ENCODE data around the gene SPINK1.
"Not testable (repeated sequence)": the region's sequence is repeated elsewhere in the genome, so short reads cannot be mapped to it uniquely, and the experiment has no call there.

Gene SPINK1, protein sequence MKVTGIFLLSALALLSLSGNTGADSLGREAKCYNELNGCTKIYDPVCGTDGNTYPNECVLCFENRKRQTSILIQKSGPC

DNA sequence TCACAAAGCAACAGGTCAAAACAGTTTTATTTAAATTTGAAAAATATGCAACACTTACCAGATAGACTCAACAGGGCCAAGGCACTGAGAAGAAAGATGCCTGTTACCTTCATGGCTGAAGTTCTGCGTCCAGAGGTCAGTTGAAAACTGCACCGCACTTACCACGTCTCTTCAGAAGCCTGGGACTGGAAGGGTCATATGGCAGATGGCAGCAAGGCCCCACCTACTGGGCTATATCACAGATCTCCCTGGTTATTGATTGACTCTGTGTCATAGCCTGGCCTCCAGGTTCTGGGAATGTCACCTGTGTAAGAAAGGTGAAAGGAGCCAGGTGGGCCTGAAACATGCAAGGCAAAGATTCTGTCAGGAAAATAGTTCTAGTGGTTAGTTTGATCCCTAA lies at the start of gene SPINK1:
SPINK1 (minus strand) TSS at position 207 of the 400 bp plus-strand sequence; CDS start at position 113, 94 bp downstream.
- no peak for DNase-seq

- no peak for DNase-seq
Measured at GRCh38 chr5:147880487-147880886, 49.0 kb upstream of the SPINK1 start.

- no peak for DNase-seq
Measured at GRCh38 chr5:147879784-147880183, 48.3 kb upstream of the SPINK1 start.

GRCh38 chr5:147878066-147878759 lies 46.7 kb upstream of the SPINK1 start, which contains the start of gene SCGB3A2:
Gene SCGB3A2 (plus strand): TSS chr5:147878711. CDS start chr5:147878804, 93 bp downstream.
- no peak for DNase-seq

GRCh38 chr5:147876626-147877025 lies 45.2 kb upstream of the SPINK1 start:
- no peak for DNase-seq

DNA sequence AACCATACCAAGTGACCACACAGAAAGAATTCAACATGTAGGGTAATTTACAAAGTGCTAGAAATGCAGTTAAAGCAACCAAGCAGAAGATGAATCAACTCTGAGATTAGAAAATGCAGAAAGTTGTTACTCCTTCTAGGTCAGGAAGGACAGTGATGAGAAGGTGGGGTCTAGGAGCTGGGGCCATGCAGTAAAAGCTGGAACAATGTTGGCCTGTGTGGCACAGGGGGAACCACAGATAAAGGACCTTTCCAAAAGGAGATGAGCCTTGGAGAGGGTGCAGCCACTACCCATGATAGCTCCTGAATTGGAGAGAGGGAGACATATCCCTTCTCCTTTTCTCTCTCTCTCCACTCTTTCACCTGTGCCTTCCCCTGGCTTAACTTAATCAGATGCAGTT lies 44.7 kb upstream of the SPINK1 start:
- no peak for DNase-seq

DNA sequence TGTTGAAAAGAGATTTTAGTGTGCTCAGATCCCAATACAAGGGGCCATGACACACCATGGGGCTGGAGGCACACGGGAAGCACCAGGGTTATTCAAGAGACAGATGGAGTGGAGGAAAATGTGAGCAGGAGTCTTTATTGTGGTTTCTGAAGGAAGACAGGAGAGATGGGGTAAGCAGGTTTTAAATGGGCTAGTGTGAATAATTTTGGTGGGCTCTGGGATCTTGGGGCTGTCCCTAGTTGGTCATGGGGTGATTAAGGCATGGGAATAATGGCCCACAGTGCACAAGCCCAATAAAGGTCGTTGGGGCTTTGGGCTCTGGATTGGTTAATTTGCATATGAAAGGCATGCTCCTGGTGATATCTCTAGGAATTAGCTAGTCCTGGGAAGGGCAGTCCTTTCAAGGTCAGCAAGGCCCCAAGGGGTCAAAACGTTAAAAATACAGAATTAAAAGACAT lies 43.5 kb upstream of the SPINK1 start:
- no peak for DNase-seq

GRCh38 chr5:147874118-147874875 lies 42.8 kb upstream of the SPINK1 start:
- not testable (repeated sequence) for DNase-seq

DNA sequence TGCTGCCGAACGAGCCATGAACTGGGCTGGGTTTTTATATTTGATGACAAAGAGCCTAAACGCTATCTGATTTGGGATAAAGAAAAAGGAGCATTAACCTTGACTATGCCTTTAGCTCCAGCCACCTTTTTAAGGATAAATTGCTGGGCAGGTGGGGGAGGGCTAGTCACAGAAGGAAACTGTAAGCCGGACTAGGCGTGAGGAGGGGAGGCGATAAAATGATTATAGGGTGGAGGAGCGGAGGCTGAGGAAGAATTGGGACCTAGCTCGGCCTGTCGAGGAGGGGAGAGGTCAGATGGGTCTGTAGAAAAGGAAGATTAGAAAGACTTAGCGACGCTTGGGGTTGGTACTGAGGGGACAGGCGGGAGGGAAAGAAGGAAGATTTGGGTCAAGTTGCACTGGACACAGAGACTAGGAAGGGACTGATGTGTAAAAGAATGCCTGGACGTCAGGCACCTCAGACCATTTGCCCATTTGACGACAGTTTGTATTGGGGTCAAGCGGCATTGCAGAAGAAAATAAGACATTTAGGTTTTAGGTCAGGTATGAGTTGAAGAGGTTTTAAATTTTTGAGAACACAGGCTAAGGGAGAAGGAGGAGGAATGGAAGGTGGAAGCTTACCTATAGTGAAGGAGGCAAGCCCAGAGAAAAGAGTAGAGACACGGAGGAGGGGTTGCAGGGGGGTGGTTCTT lies 41.4 kb upstream of the SPINK1 start:
- DNase-seq: not testable (repeated sequence)

- not testable (repeated sequence) for DNase-seq
Measured at GRCh38 chr5:147871980-147872549, 40.6 kb upstream of the SPINK1 start.

- not testable (repeated sequence) for DNase-seq
Measured at GRCh38 chr5:147869892-147870291, 38.4 kb upstream of the SPINK1 start.

GRCh38 chr5:147869112-147869511 lies 37.6 kb upstream of the SPINK1 start:
- peak; percentile 17 for DNase-seq

GRCh38 chr5:147863454-147864158 lies 32.1 kb upstream of the SPINK1 start:
- DNase-seq: no peak

DNA sequence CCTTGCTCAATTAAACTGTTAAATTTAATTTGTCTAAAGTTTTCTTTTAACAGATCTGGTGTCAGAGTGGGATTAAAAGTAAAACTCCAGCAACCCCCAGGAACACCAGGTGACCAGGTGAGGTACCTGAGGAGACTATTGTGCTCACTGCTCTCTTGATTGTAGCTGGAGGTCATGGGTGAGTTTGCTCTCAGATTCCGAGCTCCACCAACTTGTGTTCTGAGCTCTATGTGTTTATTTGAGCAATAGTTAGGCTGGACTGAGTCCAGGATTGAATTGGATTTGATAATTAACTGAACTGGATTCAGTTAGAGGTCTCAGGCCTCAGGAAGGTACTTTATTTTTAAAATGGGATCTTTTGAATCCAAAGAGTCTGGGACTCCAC lies 29.2 kb upstream of the SPINK1 start:
- DNase-seq: no peak

DNA sequence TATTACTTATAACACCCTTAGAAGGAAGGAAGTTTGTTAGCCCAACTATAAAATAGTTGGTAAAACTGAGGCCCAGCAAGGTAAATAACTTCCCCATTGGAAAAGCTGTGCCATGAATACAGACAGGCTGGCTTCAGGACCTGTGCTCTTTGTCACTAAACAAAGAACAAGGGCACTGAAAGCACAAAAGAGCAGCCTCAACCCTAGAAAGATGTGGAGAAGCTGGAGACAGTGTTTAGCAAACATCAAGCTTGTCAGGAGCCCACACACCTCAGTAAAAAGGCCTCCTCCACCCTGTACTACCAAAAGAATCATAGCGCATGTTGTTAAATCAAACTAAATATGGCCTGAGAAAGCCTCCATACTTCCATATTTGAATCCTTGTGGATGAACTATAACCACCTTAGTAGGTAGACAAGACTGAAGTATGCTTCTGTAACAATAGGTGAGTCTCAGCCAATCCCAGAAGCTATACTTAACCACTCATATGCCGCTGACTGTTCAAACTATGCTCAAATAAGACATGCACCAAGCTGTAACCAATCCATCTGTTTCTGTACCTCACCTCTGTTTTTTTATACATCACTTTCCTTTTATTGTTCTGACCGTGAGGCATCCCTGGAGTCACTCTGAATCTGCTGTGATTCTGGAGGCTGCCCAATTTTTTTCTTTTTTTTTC lies 28.6 kb upstream of the SPINK1 start:
- no peak for DNase-seq

DNA sequence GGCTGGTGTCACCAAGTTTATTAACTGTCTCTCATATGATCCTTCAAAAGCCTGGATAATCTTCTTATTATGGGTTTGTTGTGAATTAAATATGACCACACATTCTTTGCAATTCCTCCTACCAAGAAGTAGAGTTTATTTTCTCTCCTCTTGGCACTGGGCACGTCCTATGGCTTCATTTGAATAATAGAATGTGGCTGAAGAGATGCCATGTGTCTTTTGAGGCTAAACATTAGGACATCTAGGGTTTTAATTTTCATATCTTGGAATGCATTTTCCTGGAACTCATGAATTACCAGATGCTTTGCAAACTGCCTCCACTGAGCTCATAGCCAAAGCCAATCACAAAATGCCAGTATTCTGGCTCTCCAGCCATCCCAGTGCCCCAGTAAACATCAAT lies 27.1 kb upstream of the SPINK1 start:
- no peak for DNase-seq

DNA sequence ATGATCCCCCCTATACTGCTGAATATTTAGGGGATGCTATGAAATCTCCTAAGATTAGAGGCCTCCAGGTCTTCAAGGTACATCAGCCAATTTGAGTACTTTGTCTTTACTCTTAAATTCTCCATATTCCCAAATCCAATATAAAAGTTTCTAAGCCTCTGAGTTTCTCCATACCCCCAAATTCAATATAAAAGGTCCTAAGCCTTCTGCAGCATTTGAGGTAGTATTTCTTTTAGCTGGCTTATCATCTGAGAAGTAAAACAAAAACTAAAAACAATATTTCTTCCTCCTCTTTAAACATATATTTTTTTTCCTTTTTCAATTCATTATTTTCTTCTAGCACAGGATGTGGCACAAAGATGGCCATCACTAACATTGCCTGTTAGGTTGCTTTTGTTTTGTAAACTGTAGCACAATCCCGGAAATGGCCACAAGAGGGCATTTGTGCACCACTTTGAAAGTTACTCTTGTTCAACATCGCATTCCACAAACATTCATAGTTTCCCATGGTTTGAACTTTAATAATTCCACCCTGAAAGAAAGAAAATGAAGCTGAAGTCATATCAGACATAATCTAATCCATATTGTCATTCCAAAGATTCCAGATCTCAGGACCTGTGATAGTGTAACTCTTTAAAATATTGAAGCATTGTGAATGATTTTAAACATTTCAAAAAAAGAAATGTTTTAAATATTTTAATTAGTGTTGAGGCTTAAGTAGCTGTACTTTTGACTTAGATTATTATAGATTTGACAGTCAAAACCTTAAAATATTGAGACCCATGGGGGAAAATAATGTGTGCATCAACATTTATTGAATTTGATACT lies 26.0 kb upstream of the SPINK1 start:
- peak; percentile 67 for DNase-seq

DNA sequence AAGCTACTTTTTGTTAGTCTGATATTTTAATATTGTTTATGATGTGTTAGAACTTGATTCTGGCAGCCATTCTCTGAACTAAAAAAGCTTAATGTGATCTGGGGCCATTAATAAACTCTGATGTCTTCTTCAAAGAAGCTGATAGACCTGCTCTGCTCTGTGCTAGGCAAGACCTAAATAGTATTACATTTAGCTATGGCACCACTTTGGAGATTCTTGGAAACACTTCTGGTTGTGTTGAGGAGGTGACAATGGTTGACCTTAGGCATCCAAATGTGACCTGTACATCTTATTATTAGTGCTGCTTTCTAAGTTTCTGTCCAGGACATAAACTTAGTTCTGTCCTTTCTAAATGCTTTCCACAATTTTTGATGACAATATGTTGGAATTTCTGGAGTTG lies 25.3 kb upstream of the SPINK1 start:
- no peak for DNase-seq

DNA sequence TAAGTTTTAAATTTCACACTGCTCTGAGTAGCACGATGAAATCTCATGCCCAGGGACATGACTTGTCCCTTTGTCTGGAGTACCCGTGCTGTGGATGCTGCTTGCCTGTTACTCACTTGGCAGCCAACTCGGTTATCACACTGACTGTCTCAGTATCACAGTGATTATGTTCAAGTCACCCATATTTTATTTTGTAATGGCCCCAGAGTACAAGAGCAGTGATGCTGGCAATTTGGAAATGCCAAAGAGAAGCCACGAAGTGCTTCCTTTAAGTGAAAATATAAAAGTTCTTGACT lies 24.3 kb upstream of the SPINK1 start:
- no peak for DNase-seq

GRCh38 chr5:147854894-147855773 lies 23.7 kb upstream of the SPINK1 start:
- DNase-seq: no peak

Measured in NCI-H345 (cell line).